ENCODE measurements around the gene CACNA2D3. TPM values are rescaled to one million over a fixed set of nuclear protein-coding genes. Genes with fewer than 3 reads are reported as not detected.

The CACNA2D3 gene
- total RNA-seq, 1 donor from 2014 or later = 0.48 TPM

DNA sequence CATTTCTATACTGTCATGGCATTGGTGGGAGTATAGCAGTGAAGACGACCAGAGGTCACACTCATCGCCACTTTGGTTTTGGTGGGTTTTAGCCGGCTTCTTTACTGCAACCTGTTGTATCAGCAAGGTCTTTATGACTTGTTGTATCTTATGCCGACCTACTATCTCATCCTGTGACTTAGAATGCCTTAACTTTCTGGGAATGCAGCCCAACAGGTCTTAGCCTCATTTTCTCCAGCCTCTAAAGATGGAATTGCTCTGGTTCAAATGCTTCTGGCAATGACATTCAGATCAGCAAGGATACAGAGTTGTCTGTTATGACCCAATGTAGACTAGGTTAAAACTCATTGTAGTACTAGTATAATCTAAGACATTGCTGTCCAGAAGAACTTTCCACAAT is 860.5 kb downstream of the CACNA2D3 start:
- no peak for DNase-seq (ENCODE audit: low spot score)

DNA sequence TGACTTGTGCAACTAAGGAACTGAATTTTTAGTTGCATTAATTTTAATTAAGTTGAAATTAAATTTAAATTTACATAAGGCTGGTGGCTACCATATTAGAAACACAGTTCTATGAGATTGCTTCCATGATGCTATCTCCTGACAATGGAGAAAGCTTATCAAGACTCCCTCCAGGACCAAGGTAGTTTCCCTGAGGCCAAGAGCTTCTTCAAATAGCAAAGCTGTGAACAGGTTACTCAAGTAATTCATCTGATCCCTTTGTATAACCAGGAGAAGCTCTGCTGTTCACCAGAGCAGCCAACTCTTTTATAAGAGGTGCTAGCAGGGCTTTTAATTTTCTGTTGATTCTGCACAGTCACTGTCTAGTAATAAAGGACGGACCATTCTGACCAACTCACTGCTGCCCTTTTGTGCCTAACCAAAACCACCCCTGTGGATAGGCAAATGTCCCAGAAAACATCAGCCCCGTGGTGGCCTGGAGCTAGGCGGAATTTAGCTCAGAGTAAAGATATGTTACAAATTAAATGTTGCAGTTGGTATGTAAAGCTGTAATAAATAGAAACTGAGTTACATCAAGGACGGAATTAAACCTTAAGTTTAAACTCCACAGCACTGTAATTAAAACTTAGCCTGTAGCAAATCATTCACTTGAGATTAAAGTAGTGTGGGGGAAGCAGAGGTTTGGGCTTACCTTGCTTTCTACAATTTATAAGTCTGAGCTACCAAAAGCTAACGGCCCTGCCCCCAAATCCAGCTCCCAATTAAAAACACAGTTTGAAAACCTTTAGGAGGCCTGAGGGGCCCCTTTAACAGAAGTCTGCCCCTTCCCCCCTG is 861.1 kb downstream of the CACNA2D3 start:
- DNase-seq (ENCODE audit: low spot score) = no peak

DNA sequence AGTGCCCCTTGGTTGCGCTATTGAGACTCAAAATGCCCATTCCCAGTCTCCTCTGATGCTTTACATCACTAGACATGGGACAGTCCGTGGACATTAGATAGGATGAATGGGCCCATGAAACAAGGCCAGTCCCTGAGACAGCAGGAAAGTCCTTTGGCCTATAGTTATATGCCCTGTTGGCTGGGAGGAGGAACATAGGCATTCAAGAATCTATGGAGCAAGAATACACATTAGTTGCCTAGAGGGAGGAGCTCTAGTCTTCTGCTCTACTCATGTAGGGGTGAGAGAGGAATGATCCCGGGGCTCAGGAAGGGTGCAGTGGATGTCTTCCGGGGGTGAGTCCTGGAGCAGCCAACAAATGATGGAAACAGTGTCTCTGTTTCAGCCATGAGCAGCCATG is 863.5 kb downstream of the CACNA2D3 start:
- DNase-seq (ENCODE audit: low spot score) = no peak

DNA sequence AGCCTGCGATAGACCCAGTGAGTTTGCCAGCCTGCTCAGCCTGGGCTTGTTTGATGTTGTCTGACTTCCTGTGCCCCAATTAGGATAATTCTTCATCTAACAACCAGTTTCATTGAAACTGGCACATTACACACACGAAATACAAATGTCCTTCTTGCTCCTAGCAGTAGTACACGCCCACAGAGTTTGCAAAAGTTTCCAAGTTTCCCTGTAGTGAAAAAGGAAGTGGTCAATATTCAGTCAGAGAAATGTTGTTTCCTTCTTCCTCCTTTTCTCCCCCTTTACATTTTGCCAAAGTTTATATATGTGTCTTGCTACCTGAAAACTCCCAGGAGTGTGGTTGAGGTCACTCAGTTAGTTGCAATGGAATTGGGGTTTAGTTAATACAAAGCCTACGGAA is 863.9 kb downstream of the CACNA2D3 start:
- DNase-seq (ENCODE audit: low spot score) = no peak

DNA sequence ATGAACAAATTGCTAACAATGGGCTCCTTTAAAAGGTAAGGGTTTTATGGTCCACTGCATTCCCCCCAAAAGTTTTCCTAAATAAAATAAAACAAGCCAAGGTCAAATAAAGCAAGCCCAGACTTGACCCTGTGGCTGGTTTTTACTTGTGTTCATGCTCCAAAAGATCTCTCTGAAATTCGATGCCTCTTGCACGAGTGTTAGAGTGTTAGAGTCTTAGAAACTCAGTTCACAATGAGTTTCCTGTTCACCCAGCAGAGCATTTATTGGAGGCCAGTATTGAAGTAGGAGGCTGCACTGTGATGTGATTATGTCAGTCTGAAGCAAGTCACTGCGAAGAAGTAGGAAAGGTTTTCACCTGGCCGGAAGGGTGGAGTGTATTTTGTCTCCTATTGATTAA is 865.4 kb downstream of the CACNA2D3 start:
- DNase-seq (ENCODE audit: low spot score) = no peak

DNA sequence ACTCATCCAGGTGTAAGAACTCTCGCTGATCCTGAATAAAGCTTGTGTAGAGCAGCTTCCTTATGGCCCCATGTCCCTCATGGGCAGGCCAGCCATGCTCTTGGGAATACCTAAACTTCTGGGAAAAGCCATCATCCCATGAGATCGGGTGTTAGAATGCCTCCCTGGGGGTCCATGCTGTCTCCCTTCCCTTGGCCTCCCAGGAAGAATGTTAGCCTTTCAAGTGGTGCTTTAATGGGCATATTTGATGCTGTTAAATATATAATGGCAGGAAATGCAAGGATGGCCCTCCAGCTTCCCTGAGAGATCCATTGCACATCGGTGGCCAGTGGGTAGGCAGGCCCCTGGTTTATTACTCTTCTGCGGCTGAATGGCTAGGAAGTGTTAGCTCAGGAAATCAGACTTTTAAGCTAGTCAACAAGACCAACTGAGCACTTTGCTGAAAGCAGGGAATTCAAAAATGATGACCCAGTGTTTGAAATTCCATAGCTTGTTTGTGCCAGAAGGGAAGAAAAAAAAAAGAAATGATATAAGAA is 866.0 kb downstream of the CACNA2D3 start:
- DNase-seq (ENCODE audit: low spot score) = no peak

DNA sequence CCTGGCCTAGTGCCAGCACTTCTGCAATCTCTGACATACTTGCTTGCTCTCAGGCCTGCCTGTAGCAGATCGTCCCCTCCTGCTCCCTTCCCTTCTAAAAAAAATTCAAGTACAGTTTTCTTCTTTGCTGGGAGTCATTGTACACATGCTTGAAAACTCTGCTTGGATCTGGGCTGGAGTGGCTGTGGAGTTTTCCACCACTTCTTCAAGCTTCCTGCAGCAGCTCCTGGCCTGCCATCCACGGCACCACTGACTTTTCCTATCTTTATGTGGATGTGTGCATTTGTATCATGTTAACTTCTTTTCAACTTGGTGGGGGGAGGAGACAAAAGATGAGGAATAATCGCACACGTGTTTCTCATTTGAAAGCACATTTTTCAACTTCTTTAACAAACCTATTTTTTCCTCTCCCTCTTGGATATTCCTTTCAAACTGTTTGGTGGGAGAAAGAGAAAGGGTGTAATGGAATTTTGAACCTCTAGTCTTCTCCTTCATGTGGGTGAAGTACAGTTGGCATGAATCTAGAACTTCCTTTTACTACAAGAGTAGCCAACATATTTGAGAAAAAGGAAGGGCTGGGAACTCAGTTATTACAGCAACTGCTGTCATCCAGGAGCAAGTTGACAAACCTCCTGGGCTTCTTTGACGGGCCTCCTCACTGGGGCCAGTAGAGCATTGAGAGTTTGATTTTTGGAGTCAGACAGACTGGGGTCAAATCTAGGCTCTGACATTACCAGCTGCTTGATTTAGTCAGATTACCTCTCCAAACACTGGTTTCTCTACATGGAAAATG is 866.7 kb downstream of the CACNA2D3 start:
- DNase-seq (ENCODE audit: low spot score) = no peak

DNA sequence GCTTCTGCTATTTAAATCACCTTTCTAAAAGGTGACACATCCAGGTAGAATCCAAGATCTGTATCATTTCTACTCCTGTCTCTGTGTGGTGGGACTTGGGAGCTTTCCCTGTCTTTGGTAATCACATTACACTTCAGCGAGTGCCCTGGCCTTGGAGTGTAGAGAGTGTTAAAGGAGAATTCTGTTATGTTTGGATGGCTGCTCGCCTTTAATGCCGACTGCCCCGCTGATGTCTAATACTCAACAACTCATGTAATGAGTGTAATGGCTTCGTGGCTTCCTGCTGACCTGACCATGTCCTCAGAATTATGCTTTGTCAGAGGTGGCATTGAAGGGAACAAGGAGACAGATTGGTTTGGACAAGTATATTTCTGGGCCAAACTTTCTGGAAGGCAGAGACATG is 871.8 kb downstream of the CACNA2D3 start:
- no peak for DNase-seq (ENCODE audit: low spot score)

DNA sequence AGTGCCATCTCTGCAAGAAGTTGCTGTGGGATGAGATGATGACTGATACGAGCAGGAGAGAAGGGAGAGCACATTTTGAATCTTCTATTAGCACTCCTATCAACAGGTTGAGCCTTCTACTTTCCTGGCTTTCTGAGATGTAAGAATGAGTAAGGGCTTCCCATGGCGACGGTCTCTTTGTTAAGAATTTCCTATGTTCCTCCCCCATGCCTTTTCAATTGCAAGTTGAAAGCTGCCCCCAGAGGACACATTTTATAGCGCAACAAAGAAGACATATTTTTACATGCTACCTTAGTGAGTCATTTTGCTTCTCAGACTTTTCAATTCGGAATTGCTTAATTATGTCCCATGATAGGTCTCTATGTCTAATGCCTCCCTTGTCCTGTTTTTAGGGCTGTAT is 876.8 kb downstream of the CACNA2D3 start:
- no peak for DNase-seq (ENCODE audit: low spot score)

DNA sequence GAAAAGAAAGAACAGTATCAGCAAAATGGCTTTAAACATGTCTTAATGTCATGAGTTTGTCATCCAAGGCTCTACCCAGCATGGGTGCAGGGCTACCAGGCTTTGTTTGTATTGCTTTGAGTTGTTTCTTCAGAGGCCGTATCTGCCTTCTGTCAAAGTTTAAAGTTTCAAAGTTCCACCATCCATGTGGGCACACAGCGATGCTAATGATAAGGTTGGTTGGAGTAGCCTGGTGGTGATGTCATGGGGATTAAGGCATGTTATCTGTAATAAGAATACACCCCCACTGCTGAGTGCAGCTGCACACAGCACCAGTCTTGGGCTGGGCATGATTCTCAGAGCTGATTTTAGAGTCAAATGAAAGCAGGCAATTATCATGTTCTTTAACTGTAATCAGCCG is 877.5 kb downstream of the CACNA2D3 start:
- no peak for DNase-seq (ENCODE audit: low spot score)

DNA sequence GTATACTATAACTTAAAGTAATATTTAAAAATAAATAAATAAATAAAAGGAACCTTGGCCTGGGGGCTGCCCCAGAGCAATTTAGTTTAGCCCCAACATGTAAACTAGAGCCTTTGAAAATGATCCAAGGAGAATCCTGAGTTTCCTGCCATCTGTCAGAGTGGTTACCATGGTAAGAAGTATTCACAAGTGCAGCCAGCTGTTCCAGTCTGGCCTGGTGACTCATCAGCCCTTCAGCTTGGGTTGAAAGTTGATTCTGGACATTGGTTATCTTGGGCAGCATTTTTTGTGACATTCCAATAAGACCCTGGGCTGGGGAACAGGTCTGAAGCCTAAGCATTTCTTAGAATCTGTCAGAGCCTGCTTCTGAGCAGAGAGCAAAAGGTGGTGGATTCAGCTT is 878.2 kb downstream of the CACNA2D3 start:
- no peak for DNase-seq (ENCODE audit: low spot score)

DNA sequence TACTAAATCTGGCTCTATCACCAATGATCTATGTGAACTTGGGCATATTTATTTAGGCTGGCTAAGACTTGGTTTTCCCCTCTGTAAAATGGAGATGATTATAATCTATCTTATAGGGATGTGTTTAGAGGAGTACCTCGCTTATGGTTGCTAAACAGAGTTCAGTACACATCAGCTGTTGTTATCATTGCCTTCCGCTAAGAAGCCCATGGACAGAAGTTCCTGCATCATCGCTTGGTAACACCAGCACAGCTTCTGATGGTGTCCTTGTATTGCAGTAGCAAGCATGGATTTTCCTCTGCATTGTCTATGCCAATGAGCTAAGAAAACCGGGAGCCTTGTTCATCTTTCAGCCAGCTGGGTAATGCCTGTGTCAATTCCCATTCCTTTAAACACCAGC is 878.6 kb downstream of the CACNA2D3 start:
- no peak for DNase-seq (ENCODE audit: low spot score)

DNA sequence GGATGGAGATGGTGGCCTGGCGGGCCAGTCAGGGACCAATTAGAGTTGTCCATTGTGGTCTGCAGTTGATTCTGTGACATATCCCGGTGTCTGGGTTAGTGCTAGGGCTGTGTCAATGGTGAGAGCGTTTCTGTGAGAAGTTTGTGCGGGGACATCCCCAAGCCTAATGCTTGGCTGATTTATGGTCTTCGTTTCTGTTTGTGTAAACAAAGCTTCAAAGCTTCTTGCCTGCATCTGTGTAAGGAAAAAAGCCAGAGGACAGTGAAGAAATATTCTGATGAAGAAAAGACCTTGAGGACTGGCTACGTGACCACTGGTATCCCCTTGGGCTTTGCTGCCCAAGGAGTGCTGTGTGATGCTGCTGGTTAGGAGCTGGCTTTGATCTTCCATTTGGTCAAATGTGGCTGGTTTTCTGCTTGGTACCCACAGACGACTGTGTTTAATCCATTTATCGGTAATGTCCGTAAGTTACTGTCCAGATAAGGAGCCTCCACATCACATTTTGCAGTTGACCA is 880.1 kb downstream of the CACNA2D3 start:
- DNase-seq (ENCODE audit: low spot score) = no peak

DNA sequence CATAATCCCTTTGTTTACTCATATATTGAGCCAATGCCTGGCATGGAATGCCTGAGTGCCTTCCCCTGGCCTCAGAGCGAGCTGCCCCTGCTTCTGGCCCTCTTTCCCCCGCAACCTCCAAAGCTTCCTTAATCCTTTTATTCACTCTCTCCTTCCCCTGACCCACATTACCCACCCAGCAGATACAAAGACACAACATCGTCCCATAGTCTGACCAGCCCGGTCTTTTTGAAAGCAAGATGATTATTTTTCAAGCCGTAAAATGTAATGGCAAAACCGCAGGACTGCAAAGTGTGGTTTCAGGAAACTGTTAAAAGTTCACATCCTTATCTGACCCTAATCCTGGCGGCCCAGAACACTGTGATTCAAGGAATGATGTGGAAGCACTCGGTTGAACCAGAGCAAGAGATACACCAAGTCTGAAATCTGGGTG is 883.9 kb downstream of the CACNA2D3 start:
- DNase-seq (ENCODE audit: low spot score) = no peak

DNA sequence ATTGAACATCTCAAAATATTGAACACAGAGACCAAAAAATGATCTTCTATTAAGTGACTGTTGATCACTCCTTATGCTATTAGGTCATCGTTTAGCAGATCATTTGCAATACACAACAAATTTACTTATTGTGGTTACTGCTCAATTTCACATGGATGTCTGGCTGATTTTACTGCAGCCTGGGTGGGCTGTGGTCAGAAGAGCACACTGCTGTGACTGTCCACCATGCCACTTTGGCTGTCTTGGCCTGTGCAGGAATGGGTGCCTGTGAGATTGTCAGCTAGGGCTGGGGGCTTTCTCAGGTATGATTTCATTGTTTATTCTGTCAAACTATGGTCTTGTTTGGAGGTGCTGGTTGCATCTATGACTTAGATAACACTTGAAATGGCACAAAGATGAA is 885.6 kb downstream of the CACNA2D3 start:
- no peak for DNase-seq (ENCODE audit: low spot score)

DNA sequence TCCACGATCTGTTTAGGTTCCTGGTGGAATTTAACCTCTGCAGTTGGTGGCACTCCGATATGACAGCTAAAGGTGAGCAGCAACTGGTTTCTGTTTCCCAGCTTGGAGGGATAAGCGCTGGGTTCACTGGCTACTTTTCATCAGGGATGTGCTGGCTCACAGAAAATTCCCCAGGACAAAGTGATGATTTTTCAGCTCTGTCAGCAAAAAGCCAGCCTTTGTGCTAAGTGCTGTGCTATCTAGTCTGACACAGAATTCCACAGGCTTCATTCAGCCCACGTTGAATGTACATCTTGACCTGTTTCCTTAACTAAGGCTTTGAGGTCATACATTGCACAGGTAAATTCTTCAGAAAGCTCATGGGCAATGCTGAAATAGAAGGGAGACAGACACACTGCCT is 887.0 kb downstream of the CACNA2D3 start:
- DNase-seq (ENCODE audit: low spot score) = no peak

DNA sequence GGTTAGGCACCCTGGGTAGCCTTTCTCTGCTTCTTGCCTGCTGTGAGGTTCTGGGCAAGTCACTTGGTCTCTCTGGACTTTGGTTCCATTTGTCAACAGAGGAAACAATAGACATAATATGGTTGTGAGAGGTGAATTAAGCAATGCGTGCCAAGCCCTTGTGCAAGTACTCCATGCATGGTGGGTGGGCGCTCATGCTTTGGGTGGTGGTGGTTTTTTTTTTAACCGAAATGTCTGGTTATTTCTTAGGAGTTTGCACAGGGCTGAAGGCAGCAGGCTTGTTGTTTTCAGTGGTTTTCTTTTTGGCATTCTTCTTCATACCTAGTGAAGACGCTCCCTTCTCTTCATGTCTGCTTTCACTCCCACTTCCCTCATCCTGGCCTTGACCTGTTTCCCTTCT is 889.7 kb downstream of the CACNA2D3 start:
- DNase-seq (ENCODE audit: low spot score) = no peak

DNA sequence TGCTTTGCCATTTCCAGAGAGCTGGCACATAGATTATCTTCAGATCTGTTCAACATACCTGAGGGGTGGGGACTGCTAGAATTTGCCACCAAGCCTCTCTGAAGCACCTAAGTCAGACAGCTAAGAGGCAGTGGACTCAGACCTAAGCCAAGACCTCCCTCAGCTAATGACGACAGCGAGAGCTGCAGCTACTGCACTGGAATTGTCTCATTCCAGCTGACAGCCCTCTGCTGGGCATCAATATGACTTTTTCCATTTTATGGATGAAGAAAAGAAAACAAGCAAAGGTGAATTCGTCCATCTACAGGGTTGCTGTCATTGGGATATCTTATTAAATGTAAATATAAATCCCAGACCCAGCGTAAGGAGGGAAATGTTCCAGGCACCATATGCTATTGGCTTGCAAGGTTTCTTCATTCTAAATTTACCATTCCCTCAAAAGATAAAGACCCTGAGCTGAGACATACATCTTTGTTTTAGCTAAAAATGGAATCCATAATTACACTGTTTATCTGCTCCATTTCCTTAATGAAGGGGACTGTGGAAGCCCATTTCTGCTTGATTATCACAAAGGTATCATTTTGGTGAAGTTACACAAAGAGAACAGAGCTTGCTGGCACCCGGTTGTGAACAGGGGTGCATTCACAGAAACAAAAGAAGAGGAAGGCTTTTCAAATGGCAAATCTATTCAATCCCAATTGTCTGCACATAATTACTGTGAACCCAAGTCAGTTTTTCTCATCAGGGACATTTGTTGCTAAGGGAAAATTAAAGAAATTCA is 891.0 kb downstream of the CACNA2D3 start:
- DNase-seq (ENCODE audit: low spot score) = no peak

DNA sequence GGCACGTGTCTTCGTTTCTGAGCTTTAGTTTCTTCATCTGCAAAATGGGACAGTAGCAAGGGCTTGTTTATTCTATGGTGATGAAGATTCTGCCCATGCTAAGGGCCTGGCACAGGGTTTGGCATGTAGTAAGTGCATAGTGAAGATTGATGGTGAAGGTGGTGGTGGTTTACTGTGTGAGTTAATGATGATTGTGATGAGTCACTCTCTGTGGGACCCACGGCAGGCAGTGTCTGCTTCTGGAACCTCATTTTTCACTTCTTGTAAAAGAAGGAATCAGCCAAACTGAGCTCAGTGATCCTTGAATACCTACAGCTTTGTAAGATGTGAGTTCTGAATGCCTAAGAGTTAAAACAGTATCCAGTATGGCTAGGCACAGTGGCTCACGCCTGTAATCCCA is 891.7 kb downstream of the CACNA2D3 start:
- no peak for DNase-seq (ENCODE audit: low spot score)

DNA sequence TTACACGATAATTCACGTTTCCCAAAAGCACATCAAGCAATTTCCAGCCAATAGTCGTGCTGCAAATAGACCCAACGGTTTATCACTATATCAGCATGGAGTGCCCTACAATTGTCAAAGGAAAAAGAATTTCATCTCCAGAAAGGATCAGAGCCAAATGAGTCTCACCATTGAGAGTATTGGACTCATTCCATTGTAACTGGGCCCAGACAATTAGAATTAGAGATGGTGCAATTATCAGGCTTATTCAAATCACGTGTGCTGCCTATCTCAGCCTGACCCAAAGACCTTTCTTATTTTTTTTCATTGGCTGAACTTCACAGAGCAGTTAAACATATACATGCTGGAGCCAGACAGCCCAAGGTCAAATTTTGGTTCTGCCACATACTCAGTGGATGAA is 892.6 kb downstream of the CACNA2D3 start:
- no peak for DNase-seq (ENCODE audit: low spot score)

DNA sequence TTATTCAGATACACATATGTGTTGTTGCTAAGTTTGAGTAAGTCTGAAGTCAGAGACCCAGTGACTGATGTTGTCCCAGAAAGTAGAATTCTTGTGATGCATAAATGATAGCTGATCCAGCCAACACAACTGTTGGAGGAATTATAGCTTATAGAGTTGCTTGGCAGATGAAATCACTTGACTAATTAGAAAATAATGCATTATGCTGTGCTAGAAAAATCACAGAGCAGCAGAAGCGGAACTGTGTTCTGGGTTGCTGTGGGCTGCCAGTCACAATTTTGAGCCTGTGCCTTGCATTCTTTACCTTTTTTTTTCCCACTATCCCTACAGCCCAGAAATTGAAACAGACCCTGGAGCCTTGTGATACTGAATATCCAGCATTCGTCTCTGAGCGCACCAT is 895.5 kb downstream of the CACNA2D3 start:
- DNase-seq (ENCODE audit: low spot score) = no peak
